Endothelial cell of umbilical vein (primary cell): ENCODE results near the gene U2AF2. TPM values are rescaled to one million over a fixed set of nuclear protein-coding genes. Genes with fewer than 3 reads are reported as not detected.
A peak's percentile ranks its signal among the peaks of the same experiment; 100 is the strongest.

ENCODE experiments used
- BruUV-seq: library from RNA; stranded (reverse); fragments of 400-500 nt; replicated peaks from 2 replicates; lab custom pipeline; 2021; lab: Mats Ljungman, UMichigan
- CTCF ChIA-PET: fragments of 300-600, 350-600 bp; sonication (Branson Sonifier 250); formaldehyde crosslinking; loops from one replicate; lab custom pipeline; 2021; ENCODE audit warnings: antibody characterized with exemption, inconsistent platforms; lab: Charles Lee
- POLR2A ChIA-PET: fragments of 300-600, 350-600 bp; sonication (Branson Sonifier 250); formaldehyde crosslinking; loops from one replicate; lab custom pipeline; 2021; ENCODE audit warnings: antibody characterized with exemption, inconsistent platforms; lab: Charles Lee
- DNase-seq: peaks from one replicate; pipeline ENCODE4 v3.0.0-alpha.2; 2011; ENCODE audit warnings: low read depth, low spot score
- FAIRE-seq: peaks from 2 replicates; lab custom pipeline; 2011; peaks lifted over from hg19 to GRCh38; lab: Jason Lieb, UNC
- H2AFZ ChIP-seq: 2 replicates; pipeline ENCODE4 v1.6.0; 2012; ENCODE audit warnings: low read depth, low read length, control low read depth, inconsistent platforms
- H3K27ac ChIP-seq: 2 replicates; pipeline ENCODE4 v1.5.1; 2011; ENCODE audit warnings: low read depth, mild to moderate bottlenecking, control low read depth, low read length, moderate library complexity; ENCODE audit not compliant: insufficient read depth
- H3K27me3 ChIP-seq, 2 experiments: 2 replicates each; pipeline versions ENCODE4 v1.6.0 to v1.6.1; 2011; ENCODE audit warnings: low read length in 2 of 2, mixed read lengths in 1 of 2; ENCODE audit not compliant: control insufficient read depth in 2 of 2, insufficient read depth in 2 of 2
- H3K36me3 ChIP-seq, 2 experiments: 2 replicates in 1 of 2; 3 replicates in 1 of 2; pipeline ENCODE4 v1.5.1; 2011; ENCODE audit warnings: low read length in 2 of 2, mild to moderate bottlenecking in 1 of 2, moderate library complexity in 1 of 2; ENCODE audit not compliant: control insufficient read depth in 2 of 2, insufficient read depth in 2 of 2; ENCODE audit errors: extremely low read depth in 1 of 2
- H3K4me1 ChIP-seq: 3 replicates; pipeline ENCODE4 v1.5.1; 2011; ENCODE audit warnings: mild to moderate bottlenecking, low read length; ENCODE audit not compliant: control insufficient read depth, insufficient read depth; ENCODE audit errors: extremely low read depth
- H3K4me2 ChIP-seq: 2 replicates; pipeline ENCODE4 v1.6.1; 2011; ENCODE audit warnings: low read length, control low read depth, mixed read lengths; ENCODE audit not compliant: insufficient read depth
- H3K4me3 ChIP-seq, 3 experiments: fragments of 200-600 bp in 1 of 3; sonication (generic), shearing (Covaris generic) in 1 of 3; replicated peaks in 1 of 3; 2 replicates each; pipeline ENCODE4 v1.5.1; 2011 to 2016; ENCODE audit warnings: control low read depth in 3 of 3, low read length in 3 of 3, mild to moderate bottlenecking in 2 of 3, inconsistent platforms in 1 of 3, low read depth in 1 of 3, moderate library complexity in 1 of 3; ENCODE audit not compliant: insufficient read depth in 1 of 3
- H3K79me2 ChIP-seq: 2 replicates; pipeline ENCODE4 v1.6.0; 2012; ENCODE audit warnings: low read length, inconsistent platforms; ENCODE audit not compliant: control insufficient read depth, insufficient read depth
- H3K9ac ChIP-seq: replicated peaks from 2 replicates; pipeline ENCODE3; 2011; ENCODE audit warnings: low read length, control low read depth; ENCODE audit not compliant: insufficient read depth; ENCODE audit errors: extremely low read depth
- H3K9me1 ChIP-seq: replicated peaks from 3 replicates; pipeline ENCODE4 v1.6.0; 2011; ENCODE audit warnings: mild to moderate bottlenecking, low read length; ENCODE audit not compliant: control insufficient read depth, insufficient read depth; ENCODE audit errors: extremely low read depth
- H3K9me3 ChIP-seq: replicated peaks from 2 replicates; pipeline ENCODE4 v1.5.1; 2012; ENCODE audit warnings: low read length, inconsistent platforms; ENCODE audit not compliant: control insufficient read depth, insufficient read depth
- H4K20me1 ChIP-seq: replicated peaks from 2 replicates; pipeline ENCODE3; 2011; ENCODE audit warnings: mild to moderate bottlenecking, low read length; ENCODE audit not compliant: control insufficient read depth, insufficient read depth; ENCODE audit errors: extremely low read depth
- EZH2 ChIP-seq: IDR thresholded peaks from 2 replicates; pipeline ENCODE4 v1.6.1; 2012; ENCODE audit warnings: borderline replicate concordance, low read depth, mild to moderate bottlenecking, moderate library complexity, low read length, inconsistent platforms; ENCODE audit not compliant: severe bottlenecking
- FOS ChIP-seq: IDR thresholded peaks from 2 replicates; pipeline ENCODE4 v1.6.1; 2011; ENCODE audit warnings: mild to moderate bottlenecking, low read length, moderate library complexity, borderline replicate concordance; ENCODE audit not compliant: insufficient read depth
- GATA2 ChIP-seq: IDR thresholded peaks from 2 replicates; pipeline ENCODE4 v1.7.0; 2011; ENCODE audit warnings: low read depth, mild to moderate bottlenecking, moderate library complexity, mixed read lengths, low read length; ENCODE audit not compliant: insufficient read length, insufficient read depth
- JUN ChIP-seq: IDR thresholded peaks from 2 replicates; pipeline ENCODE4 v1.6.1; 2011; ENCODE audit warnings: borderline replicate concordance, low read depth; ENCODE audit not compliant: insufficient read length, insufficient read depth
- MYC ChIP-seq: IDR thresholded peaks from one replicate; pipeline ENCODE4 v1.6.1; 2011; ENCODE audit warnings: mild to moderate bottlenecking, low read depth, low read length
- POLR2A ChIP-seq: IDR thresholded peaks from 2 replicates; pipeline ENCODE4 v1.6.1; 2012; ENCODE audit warnings: low read depth, mild to moderate bottlenecking, control low read depth, low read length
- POLR2AphosphoS5 ChIP-seq: IDR thresholded peaks from 2 replicates; pipeline ENCODE4 v1.6.1; 2012; ENCODE audit warnings: low read depth, mild to moderate bottlenecking, control low read depth, low read length, moderate library complexity; ENCODE audit not compliant: insufficient read depth
- dilution Hi-C: fragments of 300-500 bp; cut with MboI; formaldehyde crosslinking; loops from one replicate; pipeline ENCODE4 v1.15.0; 2019; ENCODE audit warnings: low sequenced_read_pairs; ENCODE audit not compliant: extremely low pct_ligation_motif_present
- intact Hi-C: fragments of 100-400 bp; cut with micrococcal nuclease; formaldehyde crosslinking; loops from one replicate; pipeline ENCODE4 v1.10.0; 2022
- polyA plus RNA-seq, 4 experiments: library from polyadenylated mRNA; depleted of rRNA in 3 of 4; stranded (reverse) in 3 of 4; unstranded in 1 of 4; fragments of >200 nt; gene quantifications; 2 replicates each; pipeline versions ENCODE4 v1.2.1 to v1.2.3, GENCODE V29; 2011 to 2012; ENCODE audit warnings: missing spikeins in 1 of 4
- total RNA-seq: library from RNA; stranded (reverse); gene quantifications from 2 replicates; pipeline ENCODE4 v1.2.3, GENCODE V29; 2021
- TF ChIP-seq, protein P1 (sequence below): IDR thresholded peaks from 2 replicates; pipeline ENCODE4 v1.6.1; 2011; ENCODE audit not compliant: insufficient read depth, insufficient read length
- TF ChIP-seq, protein P2 (sequence below), 2 donors: IDR thresholded peaks; 1 replicate in 1 of 2; 2 replicates in 1 of 2; pipeline ENCODE4 v1.5.1; 2011; ENCODE audit warnings: low read length in 2 of 2, mild to moderate bottlenecking in 2 of 2, moderate library complexity in 2 of 2, control low read depth in 1 of 2, inconsistent platforms in 1 of 2, low read depth in 1 of 2; ENCODE audit not compliant: insufficient read depth in 1 of 2; ENCODE audit errors: extremely low read depth in 1 of 2

U2AF2 gene
- total and polyA plus RNA-seq, 2 donors (not counting 3 experiments of a cell fraction or from before 2014, with no cell fraction given), result 183 to 259 TPM

DNA sequence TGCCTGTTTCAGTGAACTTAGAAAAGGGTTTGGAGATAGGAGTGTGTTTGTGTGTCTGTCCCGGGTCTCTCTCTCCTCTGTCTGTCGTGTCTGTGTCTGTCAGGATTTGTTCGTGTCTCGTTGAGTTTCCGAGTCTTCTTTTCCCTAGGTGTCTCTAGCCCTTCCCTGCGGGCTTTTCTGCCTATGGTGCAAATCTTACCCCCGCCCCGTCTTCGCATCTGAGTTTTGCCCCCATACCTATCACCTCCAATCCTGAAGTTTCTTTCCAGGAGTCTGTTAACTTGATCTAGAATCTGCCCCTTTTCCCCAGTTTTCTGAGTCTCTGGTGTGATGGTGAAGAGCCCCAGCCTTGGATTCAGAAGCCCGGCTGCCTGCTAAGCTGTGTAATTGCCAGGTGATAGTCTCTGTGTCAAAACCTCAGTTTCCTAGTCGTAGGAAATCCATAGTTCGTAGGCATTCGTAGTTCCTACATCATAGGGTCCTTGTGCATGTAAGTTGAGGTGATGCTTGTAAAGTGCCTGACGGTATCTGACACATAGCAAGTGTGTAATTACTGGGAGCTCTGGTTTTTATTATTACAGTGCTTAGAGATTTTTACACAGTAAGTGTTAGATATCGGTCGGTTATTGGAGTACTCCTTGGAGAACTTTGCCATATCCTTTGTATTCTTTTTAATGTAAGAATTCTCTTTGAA is 21.0 kb downstream of the U2AF2 start:
- dilution Hi-C loops, result no loop called here

More for the DNA sequence above, 21.0 kb downstream of the U2AF2 start:
- Histone ChIP-seq H3K27ac (peak overlapping the region; percentile 68), H3K4me3 (peak overlapping the region; percentile 17 to 65 (median 63)), H3K9me3 (no peaks in the 10 kb centered on the region), H3K27me3 (no peaks in the 10 kb centered on the region), H4K20me1 (peaks cover 5% of the 10 kb centered on the region), H2AFZ (no peak overlapping the region), H3K4me1 (peaks cover 44% of the 10 kb centered on the region), H3K4me2 (peak overlapping the region; percentile 91), H3K9ac (peak overlapping the region; percentile 75), H3K36me3 (peaks cover 13 to 16% of the 10 kb centered on the region in 2 experiments), H3K9me1 (no peaks in the 10 kb centered on the region), H3K79me2 (peaks cover 79% of the 10 kb centered on the region)
- intact Hi-C loops, result loop anchor here (1.0 kb wide), 1 partner anchor 22 kb away; no protein-coding TSS in a partner anchor
- TF ChIP-seq FOS (no peak), GATA2 (no peak), POLR2A (no peak), POLR2AphosphoS5 (no peak), EZH2 (no peak), JUN (no peak), MYC (no peak)
- TF ChIP-seq, protein P1, sequence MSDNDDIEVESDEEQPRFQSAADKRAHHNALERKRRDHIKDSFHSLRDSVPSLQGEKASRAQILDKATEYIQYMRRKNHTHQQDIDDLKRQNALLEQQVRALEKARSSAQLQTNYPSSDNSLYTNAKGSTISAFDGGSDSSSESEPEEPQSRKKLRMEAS, result no peak
- TF ChIP-seq, protein P2, sequence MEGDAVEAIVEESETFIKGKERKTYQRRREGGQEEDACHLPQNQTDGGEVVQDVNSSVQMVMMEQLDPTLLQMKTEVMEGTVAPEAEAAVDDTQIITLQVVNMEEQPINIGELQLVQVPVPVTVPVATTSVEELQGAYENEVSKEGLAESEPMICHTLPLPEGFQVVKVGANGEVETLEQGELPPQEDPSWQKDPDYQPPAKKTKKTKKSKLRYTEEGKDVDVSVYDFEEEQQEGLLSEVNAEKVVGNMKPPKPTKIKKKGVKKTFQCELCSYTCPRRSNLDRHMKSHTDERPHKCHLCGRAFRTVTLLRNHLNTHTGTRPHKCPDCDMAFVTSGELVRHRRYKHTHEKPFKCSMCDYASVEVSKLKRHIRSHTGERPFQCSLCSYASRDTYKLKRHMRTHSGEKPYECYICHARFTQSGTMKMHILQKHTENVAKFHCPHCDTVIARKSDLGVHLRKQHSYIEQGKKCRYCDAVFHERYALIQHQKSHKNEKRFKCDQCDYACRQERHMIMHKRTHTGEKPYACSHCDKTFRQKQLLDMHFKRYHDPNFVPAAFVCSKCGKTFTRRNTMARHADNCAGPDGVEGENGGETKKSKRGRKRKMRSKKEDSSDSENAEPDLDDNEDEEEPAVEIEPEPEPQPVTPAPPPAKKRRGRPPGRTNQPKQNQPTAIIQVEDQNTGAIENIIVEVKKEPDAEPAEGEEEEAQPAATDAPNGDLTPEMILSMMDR (IDR thresholded peaks at IDR 0.05; ENCODE audit: extremely low read depth in 1 of 2, insufficient read depth in 1 of 2, low read depth in 1 of 2, low read length in 2 of 2), result no peak
- ChIA-PET POLR2A (interaction anchor here (0.5 kb wide), 1 partner anchor 182 kb away, joined by 3 read pairs; no protein-coding TSS in a partner anchor), CTCF (interaction anchor here (0.8 to 1.2 kb wide), 3 partner anchors 22 to 134 kb away, joined by 3 to 4 read pairs (median 3); no protein-coding TSS in a partner anchor)
- peak; percentile 79 for FAIRE-seq
- BruUV-seq, result TSS peak; percentile 45
- DNase-seq, result peak; percentile 29
